GM12878 (cell line): ENCODE measurements around the gene TMEM256.

Experiments used
- BHLHE40 ChIP-seq, 2 experiments: fragments of 450-650 bp in 1 of 2; IDR thresholded peaks; 2 replicates each; pipeline ENCODE4 v1.6.1; 2011 to 2017; ENCODE audit warnings: low read depth in 2 of 2, borderline replicate concordance in 1 of 2, improper control_type of control experiment in 1 of 2, low read length in 1 of 2, mild to moderate bottlenecking in 1 of 2
- KDM1A ChIP-seq: fragments of 200-600 bp; sonication (generic); IDR thresholded peaks from 2 replicates; pipeline ENCODE4 v1.6.1; 2016; ENCODE audit warnings: borderline replicate concordance
- SMC3 ChIP-seq: IDR thresholded peaks from 2 replicates; pipeline ENCODE4 v1.6.1; 2011; ENCODE audit warnings: low read length, improper control_type of control experiment, borderline replicate concordance
- TF ChIP-seq, protein P1 (sequence below): IDR thresholded peaks from 2 replicates; pipeline ENCODE4 v1.6.1; 2012; ENCODE audit warnings: mild to moderate bottlenecking, low read depth, low read length

DNA sequence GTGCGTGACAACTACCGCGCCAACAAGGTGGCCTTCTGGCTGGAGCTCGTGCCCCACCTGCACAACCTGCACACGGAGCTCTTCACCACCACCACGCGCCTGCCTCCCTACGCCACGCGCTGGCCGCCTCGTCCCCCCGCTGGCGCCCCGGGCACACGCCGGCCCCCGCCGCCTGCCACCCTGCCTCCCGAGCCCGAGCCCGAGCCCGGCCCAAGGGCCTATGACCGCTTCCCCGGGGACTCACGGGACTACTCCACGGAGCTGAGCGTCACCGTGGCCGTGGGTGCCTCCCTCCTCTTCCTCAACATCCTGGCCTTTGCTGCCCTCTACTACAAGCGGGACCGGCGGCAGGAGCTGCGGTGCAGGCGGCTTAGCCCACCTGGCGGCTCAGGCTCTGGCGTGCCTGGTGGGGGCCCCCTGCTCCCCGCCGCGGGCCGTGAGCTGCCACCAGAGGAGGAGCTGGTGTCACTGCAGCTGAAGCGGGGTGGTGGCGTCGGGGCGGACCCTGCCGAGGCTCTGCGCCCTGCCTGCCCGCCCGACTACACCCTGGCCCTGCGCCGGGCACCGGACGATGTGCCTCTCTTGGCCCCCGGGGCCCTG is 13.3 kb upstream of the TMEM256 start:
- no peak for TF ChIP-seq KDM1A
- TF ChIP-seq, protein P1, sequence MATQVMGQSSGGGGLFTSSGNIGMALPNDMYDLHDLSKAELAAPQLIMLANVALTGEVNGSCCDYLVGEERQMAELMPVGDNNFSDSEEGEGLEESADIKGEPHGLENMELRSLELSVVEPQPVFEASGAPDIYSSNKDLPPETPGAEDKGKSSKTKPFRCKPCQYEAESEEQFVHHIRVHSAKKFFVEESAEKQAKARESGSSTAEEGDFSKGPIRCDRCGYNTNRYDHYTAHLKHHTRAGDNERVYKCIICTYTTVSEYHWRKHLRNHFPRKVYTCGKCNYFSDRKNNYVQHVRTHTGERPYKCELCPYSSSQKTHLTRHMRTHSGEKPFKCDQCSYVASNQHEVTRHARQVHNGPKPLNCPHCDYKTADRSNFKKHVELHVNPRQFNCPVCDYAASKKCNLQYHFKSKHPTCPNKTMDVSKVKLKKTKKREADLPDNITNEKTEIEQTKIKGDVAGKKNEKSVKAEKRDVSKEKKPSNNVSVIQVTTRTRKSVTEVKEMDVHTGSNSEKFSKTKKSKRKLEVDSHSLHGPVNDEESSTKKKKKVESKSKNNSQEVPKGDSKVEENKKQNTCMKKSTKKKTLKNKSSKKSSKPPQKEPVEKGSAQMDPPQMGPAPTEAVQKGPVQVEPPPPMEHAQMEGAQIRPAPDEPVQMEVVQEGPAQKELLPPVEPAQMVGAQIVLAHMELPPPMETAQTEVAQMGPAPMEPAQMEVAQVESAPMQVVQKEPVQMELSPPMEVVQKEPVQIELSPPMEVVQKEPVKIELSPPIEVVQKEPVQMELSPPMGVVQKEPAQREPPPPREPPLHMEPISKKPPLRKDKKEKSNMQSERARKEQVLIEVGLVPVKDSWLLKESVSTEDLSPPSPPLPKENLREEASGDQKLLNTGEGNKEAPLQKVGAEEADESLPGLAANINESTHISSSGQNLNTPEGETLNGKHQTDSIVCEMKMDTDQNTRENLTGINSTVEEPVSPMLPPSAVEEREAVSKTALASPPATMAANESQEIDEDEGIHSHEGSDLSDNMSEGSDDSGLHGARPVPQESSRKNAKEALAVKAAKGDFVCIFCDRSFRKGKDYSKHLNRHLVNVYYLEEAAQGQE: no peak
- TF ChIP-seq BHLHE40 (IDR thresholded peaks at IDR 0.05; ENCODE audit: borderline replicate concordance in 1 of 2, low read depth in 2 of 2, low read length in 1 of 2): no peak
- TF ChIP-seq SMC3: no peak
